HG02571 (cell line): Measurements from ENCODE around the gene FOXN1.
"Not testable (repeated sequence)": the region's sequence is repeated elsewhere in the genome, so short reads cannot be mapped to it uniquely, and the experiment has no call there.

Experiments
- ATAC-seq: cut with Tn5 transposase; IDR thresholded peaks from one replicate; pipeline ENCODE4 v1.9.1; 2021; ENCODE audit warnings: mild to moderate bottlenecking, moderate library complexity; ENCODE audit not compliant: unreplicated experiment

Gene FOXN1

GRCh38 chr17:28572259-28573039 lies 66.3 kb downstream of the FOXN1 start:
- no peak for ATAC-seq

GRCh38 chr17:28573040-28573380 lies 66.9 kb downstream of the FOXN1 start:
- ATAC-seq, result no peak

- no peak for ATAC-seq
Observed at GRCh38 chr17:28573521-28573920, 67.4 kb downstream of the FOXN1 start.

- no peak for ATAC-seq
Observed at GRCh38 chr17:28573966-28574480, 67.9 kb downstream of the FOXN1 start.

- no peak for ATAC-seq
Observed at GRCh38 chr17:28574526-28574925, 68.4 kb downstream of the FOXN1 start.

GRCh38 chr17:28575126-28575795 lies 69.1 kb downstream of the FOXN1 start:
- no peak for ATAC-seq

- not testable (repeated sequence) for ATAC-seq
Observed at GRCh38 chr17:28576016-28576415, 69.9 kb downstream of the FOXN1 start.

GRCh38 chr17:28576758-28577465 lies 70.8 kb downstream of the FOXN1 start, which contains the start of gene ALDOC:
ALDOC (minus strand) TSS chr17:28576895; CDS start chr17:28575532, 1,363 bp downstream.
- peak; percentile 76 for ATAC-seq

- ATAC-seq, result no peak
Observed at GRCh38 chr17:28577466-28577824, 71.3 kb downstream of the FOXN1 start.

- ATAC-seq, result no peak
Observed at GRCh38 chr17:28578246-28579195, 72.4 kb downstream of the FOXN1 start.

GRCh38 chr17:28579526-28579925 lies 73.4 kb downstream of the FOXN1 start:
- no peak for ATAC-seq

GRCh38 chr17:28580959-28581358 lies 74.8 kb downstream of the FOXN1 start:
- ATAC-seq, result no peak

- no peak for ATAC-seq
Observed at GRCh38 chr17:28582513-28582912, 76.4 kb downstream of the FOXN1 start.

GRCh38 chr17:28584434-28584833 lies 78.3 kb downstream of the FOXN1 start:
- ATAC-seq, result no peak

GRCh38 chr17:28585851-28586250 lies 79.7 kb downstream of the FOXN1 start:
- ATAC-seq, result no peak
